HG02798 (cell line): ENCODE data around the gene OGFRL1.
A peak's percentile ranks its signal among the peaks of the same experiment; 100 is the strongest.
"Not testable (repeated sequence)": the region's sequence is repeated elsewhere in the genome, so short reads cannot be mapped to it uniquely, and the experiment has no call there.

Experiments
- ATAC-seq: cut with Tn5 transposase; IDR thresholded peaks from one replicate; pipeline ENCODE4 v1.9.1; 2021; ENCODE audit warnings: mild to moderate bottlenecking; ENCODE audit not compliant: unreplicated experiment, poor library complexity

The OGFRL1 gene

GRCh38 chr6:71288228-71289038, at the start of gene OGFRL1:
Gene OGFRL1, plus strand, starts transcription at chr6:71288811. Its CDS starts 126 bp downstream, at chr6:71288937.
- peak; percentile 91 for ATAC-seq

- ATAC-seq: no peak
These were observed 48.9 kb upstream of the OGFRL1 start for GRCh38 chr6:71239694-71240093.

- ATAC-seq: no peak
These were observed 43.2 kb upstream of the OGFRL1 start for GRCh38 chr6:71245265-71246049.

- no peak for ATAC-seq
These were observed 42.0 kb upstream of the OGFRL1 start for GRCh38 chr6:71246596-71246995.

GRCh38 chr6:71248306-71248765, 40.3 kb upstream of the OGFRL1 start:
- peak; percentile 55 for ATAC-seq

GRCh38 chr6:71248878-71249544, 39.6 kb upstream of the OGFRL1 start:
- no peak for ATAC-seq

- ATAC-seq: no peak
These were observed 38.5 kb upstream of the OGFRL1 start for GRCh38 chr6:71250099-71250602.

GRCh38 chr6:71252410-71252809, 36.2 kb upstream of the OGFRL1 start:
- no peak for ATAC-seq

GRCh38 chr6:71252960-71253359, 35.7 kb upstream of the OGFRL1 start:
- no peak for ATAC-seq

GRCh38 chr6:71254323-71254722, 34.3 kb upstream of the OGFRL1 start:
- ATAC-seq: no peak

- ATAC-seq: no peak
These were observed 30.3 kb upstream of the OGFRL1 start for GRCh38 chr6:71258078-71258866.

- ATAC-seq: no peak
These were observed 28.6 kb upstream of the OGFRL1 start for GRCh38 chr6:71259888-71260604.

GRCh38 chr6:71262914-71263313, 25.7 kb upstream of the OGFRL1 start:
- ATAC-seq: no peak

GRCh38 chr6:71266392-71266791, 22.2 kb upstream of the OGFRL1 start:
- not testable (repeated sequence) for ATAC-seq

- peak; percentile 72 for ATAC-seq
These were observed 19.7 kb upstream of the OGFRL1 start for GRCh38 chr6:71268735-71269437.

GRCh38 chr6:71277926-71278600, 10.5 kb upstream of the OGFRL1 start:
- ATAC-seq: peak; percentile 76

GRCh38 chr6:71279321-71279720, 9.3 kb upstream of the OGFRL1 start:
- ATAC-seq: no peak

- ATAC-seq: no peak
These were observed 8.9 kb upstream of the OGFRL1 start for GRCh38 chr6:71279740-71280139.
